GM12801 (cell line): ENCODE measurements around the gene CD177.

Source experiments
- CTCF ChIP-seq: IDR thresholded peaks from one replicate; pipeline ENCODE4 v1.5.1; 2011; ENCODE audit warnings: control low read depth; ENCODE audit not compliant: insufficient read length; ENCODE audit errors: extremely low read depth

CD177 gene

DNA sequence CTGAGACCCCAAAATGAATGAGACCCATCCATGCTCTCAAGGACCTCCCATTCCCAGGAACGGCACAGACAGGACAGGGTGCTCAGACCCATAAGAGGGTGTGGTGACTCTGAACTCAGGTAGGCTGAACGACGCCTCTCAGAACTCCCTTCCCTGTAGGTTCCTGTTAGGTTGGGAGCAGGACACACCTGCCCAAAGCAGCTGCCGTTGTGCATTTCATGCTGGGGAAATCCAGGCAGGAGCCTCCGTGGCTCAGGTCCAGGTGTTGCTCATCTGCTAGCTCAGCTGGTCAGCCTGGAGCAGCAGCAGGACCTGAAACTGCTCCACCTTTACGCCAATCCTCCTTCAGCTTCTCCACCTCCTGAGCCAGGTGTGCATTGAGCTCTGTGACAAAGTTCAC, 42.1 kb downstream of the CD177 start:
- no peak for TF ChIP-seq CTCF

DNA sequence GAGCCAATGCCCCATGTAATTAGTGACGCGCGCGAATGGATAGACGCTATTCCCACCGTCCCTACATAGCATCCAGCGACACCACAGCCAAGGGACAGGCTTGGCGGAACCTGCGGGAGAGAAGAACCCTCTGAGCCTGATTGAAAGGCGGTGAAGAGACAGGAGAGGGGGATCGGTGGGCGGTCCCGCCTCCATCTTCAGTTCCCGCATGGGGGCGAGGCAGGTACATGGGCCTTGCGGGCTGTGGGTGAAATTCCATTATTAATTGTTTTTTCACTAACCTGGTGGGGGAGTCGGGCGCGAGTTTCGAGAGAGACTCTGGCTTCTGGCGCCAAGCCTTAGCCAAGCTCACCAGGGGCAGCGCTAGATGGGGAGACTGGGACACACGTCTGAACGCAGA, 52.8 kb downstream of the CD177 start:
- TF ChIP-seq CTCF = no peak

- no peak for TF ChIP-seq CTCF
Observed at GRCh38 chr19:43407416-43408005, 54.0 kb downstream of the CD177 start.

DNA sequence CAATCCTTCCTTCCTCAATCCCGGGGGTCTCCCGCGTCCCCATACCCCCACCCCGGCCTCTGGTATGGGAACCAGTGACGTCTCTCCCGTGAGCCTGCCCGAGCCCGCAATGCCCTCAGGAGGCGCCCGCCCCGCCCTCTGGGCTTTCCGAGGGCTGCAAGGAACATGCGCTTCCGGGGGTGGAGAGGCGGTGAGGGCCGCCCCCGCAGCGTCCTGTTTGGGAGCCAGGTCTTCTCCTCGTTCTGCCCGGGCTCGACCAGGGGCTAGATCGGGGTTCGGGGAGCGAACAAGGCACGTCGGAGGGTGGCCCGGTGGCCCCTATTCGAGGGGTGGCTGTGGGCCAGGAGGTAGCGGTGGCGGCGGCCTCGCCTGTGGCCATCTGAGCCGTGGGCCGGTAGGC, 54.6 kb downstream of the CD177 start:
- TF ChIP-seq CTCF = no peak

GRCh38 chr19:43409415-43409814, 55.9 kb downstream of the CD177 start:
- no peak for TF ChIP-seq CTCF

DNA sequence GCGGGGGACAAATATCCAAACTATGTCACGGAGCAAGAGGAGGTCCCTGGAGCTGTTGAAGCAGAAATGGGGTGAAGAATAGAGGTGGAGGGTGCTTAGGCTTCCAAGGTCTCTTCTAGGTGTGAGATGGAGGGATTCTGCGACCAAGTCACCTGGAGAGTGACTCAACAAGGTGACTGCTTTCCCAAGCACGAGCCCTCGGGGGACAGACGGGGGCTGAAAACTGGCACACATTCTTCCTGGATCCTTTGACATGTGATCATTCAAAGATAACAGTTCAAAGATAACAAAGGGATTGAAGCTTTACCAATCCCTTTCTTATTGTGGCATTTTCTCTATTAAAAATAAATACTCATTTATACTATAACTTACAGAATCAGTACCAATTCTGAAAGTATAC, 59.0 kb downstream of the CD177 start:
- no peak for TF ChIP-seq CTCF
